Measurements from ENCODE around the gene MYD88. TPM values are rescaled to one million over a fixed set of nuclear protein-coding genes. Genes with fewer than 3 reads are reported as not detected.
A peak's percentile ranks its signal among the peaks of the same experiment; 100 is the strongest.

Gene MYD88
- total RNA-seq, 2 donors from 2014 or later: 11.9 to 33.3 TPM

GRCh38 chr3:38141173-38141951, 2.9 kb downstream of the MYD88 start:
- TF ChIP-seq CTCF (IDR thresholded peaks at IDR 0.05) (no peak), POLR2A (IDR thresholded peaks at IDR 0.05) (no peak)
- DNase-seq (peak in 1 of 4 donors; percentile 3), ATAC-seq (no peak)
- H3K4me1 ChIP-seq: peaks cover 25% of the 10 kb centered on the region
- H3K27ac ChIP-seq: no peak overlapping the region
- no peaks in the 10 kb centered on the region for H3K27me3 ChIP-seq
- no peaks in the 10 kb centered on the region for H3K9me3 ChIP-seq
- intact Hi-C loops (cut with DNase I): no loop called here
- no peaks in the 10 kb centered on the region for H3K36me3 ChIP-seq (replicated peaks in 1 of 2; ENCODE audit: insufficient read depth in 1 of 2, low read depth in 2 of 2)
- no peak overlapping the region for H3K4me3 ChIP-seq
- 89 to 94% methylated on average over 6 to 7 of the region's 7 CpGs for WGBS, 2 donors

GRCh38 chr3:38141952-38142273, 3.5 kb downstream of the MYD88 start:
- peaks cover 25% of the 10 kb centered on the region for H3K4me1 ChIP-seq
- H3K27ac ChIP-seq: no peak overlapping the region
- ATAC-seq (no peak), DNase-seq (peak in 1 of 4 donors; percentile 6)
- intact Hi-C loops (cut with DNase I): no loop called here
- TF ChIP-seq POLR2A (IDR thresholded peaks at IDR 0.05): no peak
- no peak for TF ChIP-seq CTCF (IDR thresholded peaks at IDR 0.05)
- 80 to 88% methylated on average over 2 of the region's 2 CpGs for WGBS, 2 donors
- H3K27me3 ChIP-seq: no peaks in the 10 kb centered on the region
- H3K9me3 ChIP-seq: no peaks in the 10 kb centered on the region
- H3K4me3 ChIP-seq: no peak overlapping the region
- no peaks in the 10 kb centered on the region for H3K36me3 ChIP-seq (replicated peaks in 1 of 2; ENCODE audit: insufficient read depth in 1 of 2, low read depth in 2 of 2)

- Histone ChIP-seq H3K4me3 (no peak overlapping the region), H3K36me3 (replicated peaks in 1 of 2; ENCODE audit: insufficient read depth in 1 of 2, low read depth in 2 of 2) (no peaks in the 10 kb centered on the region), H3K4me1 (peaks cover 19% of the 10 kb centered on the region), H3K27ac (no peak overlapping the region), H3K27me3 (no peaks in the 10 kb centered on the region), H3K9me3 (no peaks in the 10 kb centered on the region)
- 71 to 72% methylated on average over 1 of the region's 1 CpG for WGBS, 2 donors
- DNase-seq (no peak), ATAC-seq (no peak)
- TF ChIP-seq CTCF (IDR thresholded peaks at IDR 0.05) (no peak), POLR2A (IDR thresholded peaks at IDR 0.05) (no peak)
- intact Hi-C loops (cut with DNase I): no loop called here
Measured at GRCh38 chr3:38142959-38143358, 4.5 kb downstream of the MYD88 start.

GRCh38 chr3:38143511-38143910, 5.0 kb downstream of the MYD88 start:
- H3K27ac ChIP-seq: no peak overlapping the region
- 64 to 66% methylated on average over 3 of the region's 3 CpGs for WGBS, 2 donors
- intact Hi-C loops (cut with DNase I): no loop called here
- ATAC-seq: no peak
- no peaks in the 10 kb centered on the region for H3K27me3 ChIP-seq
- H3K9me3 ChIP-seq: no peaks in the 10 kb centered on the region
- TF ChIP-seq CTCF (IDR thresholded peaks at IDR 0.05): no peak
- TF ChIP-seq POLR2A (IDR thresholded peaks at IDR 0.05): no peak
- H3K4me3 ChIP-seq: no peak overlapping the region
- peaks cover 16% of the 10 kb centered on the region for H3K4me1 ChIP-seq
- peak in 1 of 4 donors; percentile 5 for DNase-seq
- no peaks in the 10 kb centered on the region for H3K36me3 ChIP-seq (replicated peaks in 1 of 2; ENCODE audit: insufficient read depth in 1 of 2, low read depth in 2 of 2)

GRCh38 chr3:38146504-38146903, 8.0 kb downstream of the MYD88 start:
- 73 to 75% methylated on average over 2 of the region's 2 CpGs for WGBS, 2 donors
- H3K4me1 ChIP-seq: no peaks in the 10 kb centered on the region
- no peaks in the 10 kb centered on the region for H3K9me3 ChIP-seq
- H3K27ac ChIP-seq: no peak overlapping the region
- intact Hi-C loops (cut with DNase I): no loop called here
- H3K27me3 ChIP-seq: no peaks in the 10 kb centered on the region
- H3K36me3 ChIP-seq (replicated peaks in 1 of 2; ENCODE audit: insufficient read depth in 1 of 2, low read depth in 2 of 2): no peaks in the 10 kb centered on the region
- no peak overlapping the region for H3K4me3 ChIP-seq
- ATAC-seq (no peak), DNase-seq (no peak)
- TF ChIP-seq POLR2A (IDR thresholded peaks at IDR 0.05) (no peak), CTCF (IDR thresholded peaks at IDR 0.05) (no peak)
